Activated CD8-positive, alpha-beta memory T cell treated with anti-CD3 and anti-CD28 coated beads for 24 hours (primary cell): ENCODE data around the gene ZNF500.
"Not testable (repeated sequence)": the region's sequence is repeated elsewhere in the genome, so short reads cannot be mapped to it uniquely, and the experiment has no call there.

Experiments
- DNase-seq: peaks from one replicate; pipeline ENCODE4 v3.0.0-alpha.2; 2020

The ZNF500 gene

GRCh38 chr16:4795828-4796572 lies 29.0 kb upstream of the ZNF500 start:
- no peak for DNase-seq

GRCh38 chr16:4795181-4795827 lies 28.3 kb upstream of the ZNF500 start, which contains the start of gene SMIM22:
SMIM22 (plus strand) TSS chr16:4795369; CDS start chr16:4795735, 366 bp downstream.
- DNase-seq, result no peak

- DNase-seq, result no peak
These were observed 26.1 kb upstream of the ZNF500 start for GRCh38 chr16:4792951-4793513.

- DNase-seq, result no peak
These were observed 23.9 kb upstream of the ZNF500 start for GRCh38 chr16:4790871-4791270.

GRCh38 chr16:4790261-4790660 lies 23.3 kb upstream of the ZNF500 start:
- no peak for DNase-seq

GRCh38 chr16:4788910-4789309 lies 21.9 kb upstream of the ZNF500 start:
- DNase-seq, result no peak

GRCh38 chr16:4788489-4788889 lies 21.5 kb upstream of the ZNF500 start:
- no peak for DNase-seq

- no peak for DNase-seq
These were observed 20.9 kb upstream of the ZNF500 start, which contains the start of gene SEPTIN12 for GRCh38 chr16:4787627-4788482. SEPTIN12 (minus strand) TSS chr16:4788345; CDS start chr16:4787645, 700 bp downstream.

GRCh38 chr16:4787068-4787467 lies 20.1 kb upstream of the ZNF500 start:
- no peak for DNase-seq

GRCh38 chr16:4785758-4786433 lies 18.9 kb upstream of the ZNF500 start:
- no peak for DNase-seq

- not testable (repeated sequence) for DNase-seq
These were observed 17.6 kb upstream of the ZNF500 start for GRCh38 chr16:4784444-4784987.

GRCh38 chr16:4783951-4784336 lies 17.0 kb upstream of the ZNF500 start:
- DNase-seq, result no peak

- no peak for DNase-seq
These were observed 16.4 kb upstream of the ZNF500 start for GRCh38 chr16:4783251-4783950.

GRCh38 chr16:4780235-4780634 lies 13.3 kb upstream of the ZNF500 start:
- DNase-seq, result no peak

GRCh38 chr16:4778050-4778392 lies 11.1 kb upstream of the ZNF500 start:
- no peak for DNase-seq

- no peak for DNase-seq
These were observed 10.5 kb upstream of the ZNF500 start for GRCh38 chr16:4777339-4778049.

- no peak for DNase-seq
These were observed 9.3 kb upstream of the ZNF500 start for GRCh38 chr16:4776141-4776705.

GRCh38 chr16:4775005-4775404 lies 8.0 kb upstream of the ZNF500 start:
- no peak for DNase-seq

- DNase-seq, result no peak
These were observed 5.4 kb upstream of the ZNF500 start for GRCh38 chr16:4772351-4772750.

- no peak for DNase-seq
These were observed 4.7 kb upstream of the ZNF500 start for GRCh38 chr16:4771646-4772045.

GRCh38 chr16:4769306-4769638 lies 2.3 kb upstream of the ZNF500 start:
- DNase-seq, result no peak
